HG02852 (cell line): ENCODE data around the gene KCNIP2.
A peak's percentile ranks its signal among the peaks of the same experiment; 100 is the strongest.

Source experiments
- ATAC-seq: cut with Tn5 transposase; IDR thresholded peaks from one replicate; pipeline ENCODE4 v1.9.1; 2021; ENCODE audit warnings: mild to moderate bottlenecking, moderate library complexity; ENCODE audit not compliant: unreplicated experiment

Gene KCNIP2

DNA sequence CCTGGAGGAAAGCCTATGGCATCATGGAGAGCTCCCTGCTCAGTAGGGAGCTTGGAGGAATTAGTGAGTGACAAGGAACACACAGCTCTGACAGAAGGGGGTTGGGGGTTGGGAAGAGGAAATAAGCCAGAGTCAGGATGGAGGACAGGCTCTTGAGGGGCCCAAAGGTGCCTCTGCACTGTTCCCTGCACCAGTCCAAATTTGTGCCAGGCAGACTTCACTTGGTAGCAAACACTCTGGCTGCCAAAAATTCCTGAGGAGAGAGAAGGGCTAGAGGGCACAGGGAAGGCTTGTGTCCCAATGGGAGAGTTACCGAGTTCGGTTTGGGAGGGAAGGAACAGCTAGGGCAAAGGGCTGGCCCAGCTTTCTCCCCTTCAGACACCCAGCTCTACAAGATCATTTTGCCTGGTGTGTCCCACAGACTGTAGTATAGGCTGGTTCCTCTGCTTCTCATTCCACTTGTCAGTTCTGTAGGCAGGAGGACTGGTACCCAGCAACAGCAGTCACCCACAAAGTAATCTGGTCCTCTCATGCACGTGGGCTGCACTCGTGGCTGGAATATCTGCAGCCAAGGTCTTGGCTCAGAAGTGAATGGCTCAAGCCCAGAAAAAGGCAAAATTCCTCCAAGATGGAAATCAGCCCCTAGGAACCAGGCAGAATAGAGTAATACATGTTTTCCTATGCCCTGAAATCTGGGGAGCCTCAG is 8.0 kb upstream of the KCNIP2 start:
- no peak for ATAC-seq

DNA sequence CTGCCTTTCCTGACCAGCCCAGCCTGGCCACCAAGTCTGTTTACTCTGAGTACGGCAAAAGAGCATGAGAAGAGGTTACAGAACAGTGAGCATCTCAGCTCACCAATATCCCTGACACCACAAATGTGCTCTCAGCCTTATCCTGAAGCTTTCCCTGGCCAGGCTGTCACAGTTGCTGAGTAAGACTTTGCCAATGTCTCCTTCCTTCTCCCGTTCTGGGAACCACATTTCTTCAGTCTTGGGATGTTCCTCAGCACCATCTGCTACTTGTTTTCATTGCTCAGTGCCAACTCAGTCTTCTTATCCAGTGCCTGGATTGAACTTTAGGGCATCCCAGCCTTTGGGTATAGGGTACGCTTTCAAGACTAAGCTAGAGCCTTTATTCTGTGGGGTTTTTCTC is 7.1 kb upstream of the KCNIP2 start:
- no peak for ATAC-seq

DNA sequence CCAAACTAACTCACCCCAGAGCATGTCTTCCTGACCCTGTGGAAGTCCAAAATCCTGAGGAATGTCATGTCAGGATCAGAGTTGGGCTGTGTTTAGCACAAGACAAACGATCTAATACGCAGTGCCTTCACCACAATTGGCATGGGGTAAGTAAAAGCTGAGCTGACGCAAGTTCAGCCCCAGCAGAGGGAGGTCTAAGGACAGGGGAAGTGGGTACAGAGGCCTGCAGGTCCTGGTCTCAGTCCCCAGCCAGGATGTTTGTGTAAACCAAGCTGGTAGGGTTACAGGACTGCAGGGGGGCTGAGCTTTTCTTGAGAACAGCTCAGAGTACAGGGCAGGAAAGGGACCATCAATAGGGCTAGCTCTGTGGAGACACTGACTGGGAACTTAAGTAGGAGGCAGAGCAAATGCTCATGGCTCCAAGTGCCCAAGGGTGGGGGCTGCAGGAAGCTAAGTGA is 5.3 kb upstream of the KCNIP2 start:
- no peak for ATAC-seq

DNA sequence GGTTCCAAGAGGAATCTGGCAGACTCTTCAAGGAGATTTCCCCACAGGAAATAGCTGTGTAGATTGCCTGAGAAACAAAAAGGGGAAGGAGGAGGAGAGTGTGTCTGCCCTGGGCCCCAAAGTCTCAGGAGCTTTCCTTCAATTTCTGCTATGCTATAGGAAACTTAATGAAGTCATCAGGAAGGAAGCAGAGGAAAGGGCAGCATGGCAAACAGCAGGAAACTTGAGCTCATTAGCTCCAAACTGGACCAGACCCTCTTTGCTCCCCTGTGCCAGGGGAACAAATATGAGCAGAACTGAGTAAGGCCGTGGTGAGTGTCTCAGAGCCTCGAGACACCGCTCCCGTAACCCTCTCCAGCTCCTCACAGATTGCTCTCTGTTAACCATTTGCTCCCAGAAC is 4.8 kb upstream of the KCNIP2 start:
- ATAC-seq, result no peak

DNA sequence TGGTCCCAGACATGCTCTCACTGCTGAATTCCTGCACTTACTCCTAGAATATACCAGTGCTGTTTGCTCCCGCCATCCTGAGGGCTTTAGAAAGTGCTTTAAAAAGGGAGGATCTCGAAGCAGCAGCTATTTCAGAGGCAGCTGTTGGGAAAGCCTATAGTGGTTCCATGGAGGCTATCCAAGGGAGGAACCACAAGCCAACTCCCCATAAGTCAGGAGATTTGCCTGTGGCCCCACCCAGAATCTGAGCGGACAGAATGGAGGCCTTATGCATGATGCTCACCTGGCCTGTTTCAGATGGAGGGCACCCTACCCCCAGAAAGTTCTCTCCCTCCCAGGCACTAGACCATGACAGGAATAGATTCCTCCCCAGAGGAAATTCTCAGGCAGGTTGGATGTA is 2.3 kb upstream of the KCNIP2 start:
- no peak for ATAC-seq

DNA sequence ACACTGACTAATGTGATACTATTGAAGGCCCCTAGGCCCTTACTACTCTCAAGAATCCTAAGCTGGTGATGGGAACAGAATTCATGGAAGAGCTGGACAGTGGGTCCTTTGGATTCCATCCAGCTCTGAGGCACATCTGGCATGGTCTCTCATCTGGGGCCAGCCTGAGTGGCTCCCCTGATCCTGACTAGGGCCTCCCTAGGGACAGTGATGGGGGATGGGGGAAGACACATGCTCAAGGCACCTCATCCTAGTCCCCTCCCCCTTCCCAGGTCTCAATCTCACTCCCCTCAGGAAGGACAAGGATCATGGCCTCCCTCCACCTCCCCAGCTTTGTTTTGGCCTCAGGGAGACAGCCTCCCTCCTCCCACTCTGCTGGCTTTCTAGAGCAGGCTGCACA is 1.8 kb downstream of the KCNIP2 start:
- ATAC-seq, result no peak

DNA sequence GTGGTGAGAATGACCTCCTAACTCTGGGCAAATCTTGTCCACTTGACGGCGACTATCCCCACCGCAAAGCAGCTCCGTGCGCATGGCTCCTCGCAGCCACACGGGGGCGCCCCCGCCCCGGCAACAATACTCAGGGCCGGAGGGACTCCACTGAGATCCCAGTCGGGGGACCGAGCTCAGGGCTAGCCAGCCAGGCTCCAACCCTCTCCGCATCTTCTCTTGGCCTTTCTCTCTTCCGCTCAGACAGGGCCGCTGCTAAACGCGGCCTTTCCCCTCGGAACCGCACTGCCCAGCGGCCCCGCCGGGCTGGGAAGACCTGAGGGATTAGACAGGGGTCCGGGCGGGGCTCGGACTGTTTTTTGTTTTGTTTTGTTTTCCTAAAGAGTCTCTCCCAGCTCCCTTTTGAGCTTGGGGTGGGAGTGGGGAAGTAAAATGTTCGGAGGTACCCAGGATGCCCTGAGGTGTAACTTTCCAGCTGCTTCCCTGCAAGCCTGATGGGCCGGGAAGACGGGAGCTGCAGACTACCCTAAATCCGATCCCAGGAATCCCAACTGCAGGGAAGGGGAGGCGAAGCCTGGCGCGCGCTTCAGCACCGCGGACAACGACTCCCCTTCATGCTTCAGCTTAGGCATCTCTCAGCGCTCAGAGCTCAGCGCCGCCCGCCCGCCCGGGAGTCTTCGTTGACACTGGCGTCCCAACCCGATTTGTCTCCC is 2.7 kb downstream of the KCNIP2 start:
- peak; percentile 55 for ATAC-seq

DNA sequence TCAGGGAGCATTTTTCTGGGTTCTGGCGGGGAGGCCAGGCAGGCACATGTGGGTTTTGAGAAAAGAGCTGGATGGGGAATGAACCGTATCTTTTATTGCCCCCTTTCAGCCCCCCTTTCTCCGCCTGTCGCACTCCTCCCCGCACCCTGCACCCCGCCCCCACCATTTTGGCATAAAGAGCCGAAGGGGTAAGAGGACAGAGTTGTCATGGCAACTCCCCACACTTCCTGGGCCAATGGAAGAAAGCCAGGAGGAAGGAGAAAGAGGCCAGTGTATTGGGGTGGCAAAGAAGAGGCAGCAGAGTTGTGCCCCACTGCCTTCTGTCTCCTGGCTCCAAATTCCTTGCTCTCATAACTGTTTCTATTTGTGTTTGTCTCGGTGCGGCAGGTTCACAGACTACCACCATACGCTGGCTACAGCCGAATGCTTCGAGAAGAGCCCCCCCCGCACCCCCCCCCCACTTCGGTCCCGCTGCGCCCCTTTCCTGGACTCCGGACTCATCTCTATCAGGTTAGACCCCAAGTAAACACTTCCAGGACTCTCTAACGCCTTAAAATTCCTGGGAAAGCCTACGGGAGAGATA is 3.4 kb downstream of the KCNIP2 start:
- ATAC-seq, result no peak

DNA sequence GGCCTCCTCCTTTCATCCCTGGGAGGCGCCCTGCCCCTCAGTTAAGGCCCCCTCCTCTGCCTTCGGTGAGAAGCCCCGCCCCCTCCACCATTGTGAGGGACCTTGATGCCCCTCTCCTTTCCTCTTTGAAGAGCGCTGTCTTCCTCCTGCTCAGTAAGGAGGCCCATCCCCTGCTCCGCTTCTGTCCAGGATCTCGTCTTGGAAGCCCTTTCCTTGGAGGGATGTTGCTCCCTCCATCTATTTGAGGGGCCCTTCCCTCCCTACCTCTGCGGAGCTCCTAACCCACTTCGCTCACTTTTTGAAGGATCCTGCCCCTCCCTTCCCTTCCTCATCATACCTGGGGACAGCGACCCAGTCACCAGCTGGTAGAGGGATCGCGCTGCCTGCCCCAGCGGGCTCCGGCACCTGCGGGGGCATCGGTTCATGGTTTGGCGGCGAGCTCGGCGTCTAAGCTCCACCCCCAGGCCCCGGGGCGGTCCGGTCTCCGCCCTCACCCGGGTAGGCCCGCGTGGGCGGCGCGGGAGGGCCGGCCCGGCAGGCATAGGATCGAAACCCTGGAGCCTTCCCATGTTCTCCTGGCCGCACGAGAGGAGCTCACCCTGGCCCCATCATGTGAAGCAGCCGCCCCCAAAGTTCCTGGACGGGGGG is 4.1 kb downstream of the KCNIP2 start:
- no peak for ATAC-seq

DNA sequence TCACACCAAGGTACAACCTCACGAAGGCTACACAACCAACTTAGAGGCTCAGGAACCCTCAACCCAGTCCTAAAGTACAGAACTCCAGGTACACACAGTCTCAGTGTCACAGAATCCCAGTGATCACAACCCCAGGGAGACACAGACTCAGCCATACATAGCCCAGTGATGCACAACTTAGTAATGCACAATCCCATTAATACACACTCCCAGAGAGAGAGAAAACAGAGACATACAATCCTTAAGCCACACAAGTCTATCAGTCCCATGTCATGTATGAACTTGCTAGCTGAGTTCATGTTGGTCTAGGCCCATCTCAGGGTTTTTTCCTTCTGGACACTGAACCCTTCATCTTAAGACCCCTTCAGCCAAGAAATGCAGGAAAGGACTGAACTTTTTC is 4.6 kb downstream of the KCNIP2 start:
- ATAC-seq, result no peak

DNA sequence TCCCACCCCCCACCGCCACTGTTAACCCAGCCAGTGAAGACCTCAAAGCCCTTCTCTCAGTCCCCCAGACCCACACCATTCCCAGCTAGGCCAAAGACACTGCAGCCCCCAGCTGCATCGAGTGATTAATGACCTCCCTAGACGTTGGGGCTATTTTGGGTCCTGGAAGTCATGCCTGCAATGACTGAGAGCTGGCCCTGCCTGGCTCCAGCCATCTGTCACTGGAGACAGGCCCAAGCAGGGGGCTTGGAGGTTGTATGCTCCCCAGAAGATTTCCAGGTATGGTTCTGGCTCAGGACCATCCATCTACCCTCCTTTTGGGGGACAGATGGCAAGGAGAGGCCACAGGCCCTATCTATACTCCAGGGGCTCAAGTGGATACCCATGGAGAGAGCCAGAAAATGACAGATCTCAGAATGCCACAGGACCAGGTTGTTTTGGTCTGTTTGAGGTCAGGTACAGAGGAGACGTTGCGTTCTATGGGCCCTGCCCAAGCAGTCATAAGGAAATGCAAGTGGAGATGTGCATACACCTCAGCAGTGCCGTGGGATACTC is 5.1 kb downstream of the KCNIP2 start:
- ATAC-seq, result no peak

DNA sequence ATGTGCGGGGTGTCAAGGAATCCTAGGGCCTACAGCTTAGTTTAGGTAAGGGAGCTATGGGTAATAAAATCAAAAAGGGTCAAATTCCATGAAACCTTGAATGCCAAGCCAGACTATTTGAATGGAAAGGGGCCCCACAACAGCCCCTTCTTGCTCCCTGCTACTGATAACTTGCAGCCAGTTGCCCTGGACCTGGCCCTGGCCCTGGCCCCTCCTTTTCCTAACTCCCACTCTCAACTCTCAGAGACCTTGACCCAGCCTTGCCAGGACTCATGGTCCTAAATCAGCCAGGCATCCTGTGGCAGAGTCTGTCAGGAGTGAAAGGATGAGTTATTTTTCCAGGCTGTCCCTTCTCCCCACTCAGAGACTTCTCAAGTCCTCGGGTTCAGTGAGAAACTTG is 5.9 kb downstream of the KCNIP2 start:
- no peak for ATAC-seq

DNA sequence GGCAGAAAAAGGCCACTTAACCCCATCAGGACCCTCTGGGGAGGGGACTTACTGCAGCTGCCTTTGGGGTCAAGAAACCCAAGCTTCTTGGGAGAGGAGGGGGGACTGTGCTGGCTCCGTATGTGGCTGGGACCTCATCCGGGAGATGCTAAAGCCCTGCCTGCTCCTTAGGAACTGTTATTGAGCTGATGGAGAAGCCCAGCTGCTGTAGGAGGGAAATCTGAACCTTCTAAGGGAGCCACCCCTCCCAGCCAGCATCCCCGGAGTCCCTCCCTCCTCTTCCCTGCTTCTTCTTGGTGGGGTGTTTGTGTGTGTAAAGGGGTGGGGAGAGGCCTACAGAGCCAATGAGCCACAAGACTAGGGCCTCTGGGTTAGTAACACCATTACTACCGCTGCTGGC is 8.2 kb downstream of the KCNIP2 start:
- ATAC-seq, result no peak

DNA sequence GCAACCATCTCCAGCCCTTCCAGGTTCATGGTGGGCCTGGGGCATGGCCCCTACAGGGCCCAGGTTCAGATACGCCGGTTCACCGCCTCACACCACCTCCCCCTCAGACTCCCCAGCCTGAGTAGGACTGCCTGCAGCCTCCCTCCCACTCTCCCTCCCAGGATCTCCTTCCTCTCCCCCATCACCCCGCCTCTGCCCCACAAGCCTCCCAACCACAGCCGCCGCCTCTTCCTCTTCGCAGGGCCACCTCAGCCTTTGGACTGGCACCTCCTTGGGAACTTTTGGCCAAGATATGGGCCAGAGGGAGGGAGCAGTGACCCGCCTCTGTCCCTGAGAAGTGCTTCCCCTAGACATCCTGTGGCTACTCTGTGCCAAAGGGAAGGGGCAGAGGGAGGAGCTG is 9.3 kb downstream of the KCNIP2 start:
- ATAC-seq, result no peak

DNA sequence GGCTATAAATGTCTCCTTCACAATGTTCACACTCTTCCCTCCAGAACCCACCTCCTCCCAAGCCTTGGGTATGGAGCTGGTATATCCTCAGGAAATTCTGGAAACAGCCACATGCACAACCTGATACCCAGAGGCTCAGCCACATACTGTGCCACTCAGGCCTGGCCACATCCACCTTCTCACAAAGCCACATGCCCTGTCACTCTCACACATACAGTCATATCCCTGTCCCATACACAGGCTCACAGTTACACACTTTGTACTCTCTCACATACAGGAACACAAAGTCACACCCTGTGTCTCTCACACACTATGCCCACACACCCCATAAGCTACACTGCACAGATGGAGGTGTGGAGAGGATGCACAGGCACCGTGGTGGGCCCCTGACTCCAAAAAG is 10.1 kb downstream of the KCNIP2 start:
- no peak for ATAC-seq

DNA sequence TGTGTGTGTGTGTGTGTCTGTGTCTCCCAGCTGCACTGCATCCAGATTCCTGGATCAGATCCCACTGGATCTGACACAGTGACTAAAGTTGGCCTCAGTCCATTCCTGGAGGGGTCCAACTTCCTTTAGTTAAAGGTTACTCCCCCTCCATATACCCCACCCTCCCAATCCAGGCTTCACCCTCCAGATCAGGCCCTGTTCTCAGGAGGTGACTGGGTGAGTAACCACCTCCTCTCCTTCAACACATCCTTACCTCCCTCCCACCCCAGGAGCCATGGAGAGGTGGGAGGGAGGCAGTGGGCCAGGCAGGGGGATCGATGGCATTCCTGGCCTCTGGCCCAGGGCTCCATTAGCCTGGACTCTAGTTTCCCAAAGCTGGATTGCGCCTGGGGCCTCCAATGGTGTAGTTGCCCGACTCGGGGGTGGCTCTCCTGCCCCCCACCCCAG is 11.3 kb downstream of the KCNIP2 start:
- no peak for ATAC-seq

DNA sequence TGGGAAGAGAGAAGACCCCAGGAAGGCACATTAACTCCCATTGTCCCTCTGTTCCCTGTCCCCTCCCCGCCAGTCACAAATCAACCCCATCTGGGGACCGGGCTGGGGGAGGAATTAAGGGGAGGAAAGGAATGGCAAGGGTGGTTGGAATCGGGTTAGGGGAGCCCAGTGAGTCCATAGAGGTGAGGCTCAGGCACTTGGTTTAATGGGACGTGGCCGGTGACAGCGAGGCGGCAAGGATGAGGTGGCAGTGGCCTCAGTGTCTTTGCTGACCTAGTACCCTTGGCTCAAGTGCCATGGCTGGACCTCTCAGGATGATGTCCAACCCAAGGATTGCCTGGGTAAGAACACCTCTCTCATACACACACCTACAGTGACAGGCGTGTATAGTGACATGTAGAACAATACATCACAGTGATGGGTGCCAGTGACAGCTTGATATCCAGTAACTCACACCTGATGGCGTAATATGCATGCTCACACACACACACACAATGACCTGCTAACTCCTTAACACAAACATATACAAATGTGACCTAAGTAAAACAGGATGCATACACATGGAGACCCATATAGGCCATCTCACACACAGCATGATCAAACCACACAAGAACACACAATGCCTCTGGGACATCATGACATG is 12.3 kb downstream of the KCNIP2 start:
- ATAC-seq, result no peak

DNA sequence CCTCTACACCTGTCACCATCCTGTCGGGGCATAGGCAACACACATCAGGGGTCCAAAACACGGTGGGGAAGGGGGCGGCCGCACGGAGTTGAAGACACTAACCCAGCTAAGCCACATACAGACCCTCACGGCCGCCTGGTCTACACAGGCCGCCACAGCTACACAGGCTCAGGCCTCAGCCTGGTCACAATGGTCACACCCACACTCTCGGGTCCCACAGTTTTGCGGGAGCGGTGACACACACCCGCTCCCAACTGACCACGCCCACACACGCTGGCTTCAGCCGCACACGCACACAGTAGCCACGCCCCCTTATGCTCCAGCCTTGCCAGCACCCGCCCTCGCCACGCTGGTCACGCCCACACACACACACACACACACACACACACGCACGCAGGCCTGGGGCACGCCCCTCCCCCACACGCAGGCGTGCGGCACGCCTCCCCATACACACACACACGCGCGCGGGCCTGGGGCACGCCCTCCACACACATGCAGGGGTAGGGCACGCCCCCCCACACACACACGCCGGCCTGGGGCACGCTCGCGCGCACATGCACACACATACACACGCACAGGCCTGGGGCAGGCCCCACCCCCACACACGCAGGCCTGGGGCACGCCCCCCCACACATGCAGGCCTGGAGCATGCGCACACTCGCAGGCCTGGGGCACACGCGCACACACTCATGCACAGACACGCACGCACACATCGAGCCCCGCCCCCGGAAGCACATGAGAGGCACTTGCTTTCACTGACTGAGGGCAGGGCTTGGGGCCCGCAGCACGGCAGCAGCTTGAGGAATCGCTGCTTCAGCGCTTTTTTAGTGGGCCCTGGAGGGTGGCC is 13.1 kb downstream of the KCNIP2 start:
- peak; percentile 59 for ATAC-seq

DNA sequence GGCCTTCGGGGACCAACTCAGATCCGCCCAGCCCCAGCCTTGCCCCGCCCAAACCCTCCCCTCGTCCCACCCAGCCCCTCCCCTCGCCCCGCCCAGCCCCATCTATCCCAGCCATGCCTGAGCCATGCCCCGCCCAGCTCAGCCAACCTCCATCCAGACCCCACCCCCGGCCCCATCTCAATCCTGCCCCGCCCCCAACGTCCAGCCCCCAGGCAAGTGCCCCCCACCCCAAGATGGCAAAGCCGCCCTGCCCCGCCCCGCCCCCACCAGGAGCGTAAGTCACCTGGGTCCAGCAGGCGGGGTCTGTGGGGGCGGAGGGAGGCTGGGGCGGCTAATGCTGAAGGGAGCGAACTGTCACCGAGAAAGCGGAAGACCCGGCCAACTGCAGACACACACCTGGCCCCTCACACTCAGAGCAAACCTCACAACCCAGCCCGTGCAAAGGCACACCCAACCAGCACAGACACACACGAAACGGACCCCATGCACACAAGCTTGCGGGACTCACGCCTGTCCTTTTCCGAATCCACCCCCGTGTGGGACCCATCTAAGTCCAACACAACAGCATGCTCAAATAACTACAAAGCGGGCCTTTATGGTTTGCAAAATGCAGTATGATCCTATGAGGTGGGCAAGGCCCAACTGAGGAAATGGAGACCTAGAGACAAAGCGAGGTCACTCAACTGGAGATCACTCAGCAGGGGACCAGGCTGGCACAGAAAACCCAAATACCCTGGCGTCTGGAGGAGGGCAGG is 13.9 kb downstream of the KCNIP2 start:
- peak; percentile 13 for ATAC-seq
